Measurements from ENCODE around the gene MAFG. TPM values are rescaled to one million over a fixed set of nuclear protein-coding genes. Genes with fewer than 3 reads are reported as not detected.
A peak's percentile ranks its signal among the peaks of the same experiment; 100 is the strongest.

The MAFG gene
- total and polyA plus RNA-seq, 7 donors = 21.6 to 74.2 (median 46.0) TPM

DNA sequence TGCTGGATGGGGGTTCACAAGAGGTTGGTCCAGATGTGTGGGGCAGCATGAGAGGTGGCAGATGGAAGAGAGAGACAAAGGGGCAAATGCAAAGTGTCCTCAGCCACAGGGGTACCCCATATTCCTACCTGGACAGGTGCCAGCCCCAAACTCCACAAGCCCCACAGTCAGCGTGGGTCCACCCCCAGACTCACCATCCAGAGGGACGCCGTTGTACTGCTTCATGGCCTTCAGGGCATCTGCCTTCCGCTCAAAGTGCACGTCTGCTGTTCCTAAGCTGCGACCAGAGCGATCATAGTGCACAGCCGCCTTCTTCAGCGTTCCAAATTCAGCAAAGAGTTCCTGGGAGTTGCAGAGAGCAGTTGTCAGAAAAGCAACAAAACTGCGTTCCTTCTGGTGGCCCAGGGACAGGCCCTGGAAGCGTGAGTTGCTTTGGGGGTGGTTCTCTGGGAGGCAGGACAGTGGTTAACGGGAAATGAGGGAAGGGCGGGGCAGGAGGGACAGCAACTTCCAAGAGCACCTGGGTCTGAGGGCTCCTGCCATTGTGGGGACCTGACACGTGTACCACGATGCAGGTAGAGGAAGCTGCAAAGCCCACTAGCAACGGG, 38.4 kb downstream of the MAFG start:
- Histone ChIP-seq H3K4me3 (no peak overlapping the region), H3K36me3 (ENCODE audit: insufficient read depth in 1 of 2, low read depth in 1 of 2) (peaks cover 0 to 52% of the 10 kb centered on the region in 2 donors), H3K27me3 (ENCODE audit: insufficient read depth in 3 of 3, low read length in 2 of 3) (no peaks in the 10 kb centered on the region), H3K9me3 (no peaks in the 10 kb centered on the region), H3K27ac (peak overlapping the region; percentile 89), H3K4me1 (peaks cover 54% of the 10 kb centered on the region)
- TF ChIP-seq, protein P1, sequence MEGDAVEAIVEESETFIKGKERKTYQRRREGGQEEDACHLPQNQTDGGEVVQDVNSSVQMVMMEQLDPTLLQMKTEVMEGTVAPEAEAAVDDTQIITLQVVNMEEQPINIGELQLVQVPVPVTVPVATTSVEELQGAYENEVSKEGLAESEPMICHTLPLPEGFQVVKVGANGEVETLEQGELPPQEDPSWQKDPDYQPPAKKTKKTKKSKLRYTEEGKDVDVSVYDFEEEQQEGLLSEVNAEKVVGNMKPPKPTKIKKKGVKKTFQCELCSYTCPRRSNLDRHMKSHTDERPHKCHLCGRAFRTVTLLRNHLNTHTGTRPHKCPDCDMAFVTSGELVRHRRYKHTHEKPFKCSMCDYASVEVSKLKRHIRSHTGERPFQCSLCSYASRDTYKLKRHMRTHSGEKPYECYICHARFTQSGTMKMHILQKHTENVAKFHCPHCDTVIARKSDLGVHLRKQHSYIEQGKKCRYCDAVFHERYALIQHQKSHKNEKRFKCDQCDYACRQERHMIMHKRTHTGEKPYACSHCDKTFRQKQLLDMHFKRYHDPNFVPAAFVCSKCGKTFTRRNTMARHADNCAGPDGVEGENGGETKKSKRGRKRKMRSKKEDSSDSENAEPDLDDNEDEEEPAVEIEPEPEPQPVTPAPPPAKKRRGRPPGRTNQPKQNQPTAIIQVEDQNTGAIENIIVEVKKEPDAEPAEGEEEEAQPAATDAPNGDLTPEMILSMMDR (IDR thresholded peaks at IDR 0.05) = no peak
- 91 to 94% (median 92%) methylated on average over 16 of the region's 16 CpGs for WGBS, 3 donors
- DNase-seq (no peak), ATAC-seq (no peak)
- intact Hi-C loops (cut with DNase I) = no loop called here

DNA sequence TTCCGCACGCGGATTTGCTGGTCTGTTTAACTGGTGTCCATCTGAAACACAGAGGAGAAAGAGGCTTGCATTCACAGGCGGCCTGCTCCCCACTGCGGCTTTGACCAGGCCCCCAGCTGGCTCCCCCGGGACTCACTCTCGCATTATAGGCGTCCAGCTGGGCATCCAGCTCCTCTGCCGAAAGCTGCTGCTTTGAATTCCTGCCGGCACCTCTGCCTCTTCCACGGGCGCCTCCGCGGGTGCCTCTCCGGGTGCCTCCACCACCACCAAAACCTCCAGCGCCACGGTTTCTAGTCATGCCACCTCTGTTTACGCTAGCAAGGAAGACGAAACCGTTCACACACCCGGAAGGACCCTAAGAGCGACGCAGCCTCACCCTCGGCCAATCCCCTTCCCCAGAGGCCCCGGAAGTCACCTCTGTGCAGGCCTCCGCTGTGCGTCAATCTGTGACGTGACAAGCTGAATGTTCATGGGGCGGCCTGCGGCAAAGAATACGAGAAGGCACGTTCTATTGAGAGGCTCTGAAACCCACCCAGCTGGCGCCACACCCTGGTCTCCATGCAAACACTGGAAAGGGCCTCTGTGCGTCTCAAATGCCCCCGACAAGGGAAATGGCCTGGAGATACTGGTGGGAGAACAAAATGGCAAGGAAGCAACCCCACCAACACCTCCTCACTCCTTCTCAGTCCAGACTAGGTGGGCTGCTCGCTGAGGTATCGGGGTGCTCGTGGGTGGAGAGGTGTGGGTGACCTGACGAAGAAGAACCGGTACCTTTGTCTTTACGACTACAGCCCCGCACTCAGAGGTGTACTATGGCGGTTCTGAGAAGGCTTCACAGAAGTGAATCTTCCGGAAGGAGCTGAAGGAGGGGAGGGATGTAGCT, 39.2 kb downstream of the MAFG start:
- no peak for ATAC-seq
- TF ChIP-seq, protein P1 (IDR thresholded peaks at IDR 0.05) = no peak

DNA sequence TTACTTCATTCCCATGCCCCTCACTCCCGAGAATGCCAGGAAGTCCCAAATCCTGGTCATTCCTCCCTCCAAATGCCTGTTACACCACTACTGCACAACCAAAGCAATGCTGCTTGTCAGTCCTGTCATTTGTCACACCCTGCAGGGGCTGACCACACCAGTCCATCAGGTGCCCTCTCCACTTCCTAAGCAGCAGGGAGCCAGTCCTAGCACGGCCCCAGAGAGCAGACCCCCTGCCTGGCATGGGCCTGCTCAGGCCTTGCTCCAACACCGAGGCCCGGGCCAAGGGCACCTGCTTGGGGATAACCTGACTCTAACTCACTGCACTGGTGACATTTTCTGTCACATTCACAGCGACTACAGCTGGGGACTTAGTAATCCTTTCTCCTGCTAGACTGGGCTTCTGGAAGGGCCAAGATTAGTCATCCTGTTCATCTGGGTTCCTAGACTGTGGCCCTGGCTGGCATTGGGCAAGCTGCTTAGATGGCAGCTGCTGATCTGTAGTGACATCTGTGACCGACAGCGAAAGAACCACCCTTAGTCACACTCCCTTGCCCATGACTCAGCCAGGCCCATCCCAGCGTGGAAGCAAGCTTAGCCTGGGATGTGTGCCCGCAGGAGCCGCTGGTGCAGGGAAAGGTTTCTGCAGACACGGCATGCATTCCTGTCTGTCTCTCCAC, 41.5 kb downstream of the MAFG start:
- H3K4me3 ChIP-seq = peak overlapping the region; percentile 1
- intact Hi-C loops (cut with DNase I) = no loop called here
- H3K4me1 ChIP-seq = peaks cover 49% of the 10 kb centered on the region
- peak overlapping the region; percentile 96 for H3K27ac ChIP-seq
- no peaks in the 10 kb centered on the region for H3K9me3 ChIP-seq
- ATAC-seq (peak; percentile 95 to 96 (median 96)), DNase-seq (peak; percentile 81 to 92)
- H3K27me3 ChIP-seq (ENCODE audit: insufficient read depth in 3 of 3, low read length in 2 of 3) = no peaks in the 10 kb centered on the region
- peaks cover 0 to 64% of the 10 kb centered on the region in 2 donors for H3K36me3 ChIP-seq (ENCODE audit: insufficient read depth in 1 of 2, low read depth in 1 of 2)
- TF ChIP-seq, protein P1 (IDR thresholded peaks at IDR 0.05) = no peak
- 24 to 36% (median 29%) methylated on average over 11 of the region's 11 CpGs for WGBS, 3 donors

More for the DNA sequence above, 39.2 kb downstream of the MAFG start:
- peaks cover 58% of the 10 kb centered on the region for H3K4me1 ChIP-seq
- no peaks in the 10 kb centered on the region for H3K27me3 ChIP-seq (ENCODE audit: insufficient read depth in 3 of 3, low read length in 2 of 3)
- intact Hi-C loops (cut with DNase I) = no loop called here
- peaks cover 0 to 48% of the 10 kb centered on the region in 2 donors for H3K36me3 ChIP-seq (ENCODE audit: insufficient read depth in 1 of 2, low read depth in 1 of 2)
- DNase-seq = no peak
- 92 to 93% (median 93%) methylated on average over 44 of the region's 44 CpGs for WGBS, 3 donors
- no peak overlapping the region for H3K4me3 ChIP-seq
- no peaks in the 10 kb centered on the region for H3K9me3 ChIP-seq
- peak overlapping the region; percentile 96 for H3K27ac ChIP-seq

DNA sequence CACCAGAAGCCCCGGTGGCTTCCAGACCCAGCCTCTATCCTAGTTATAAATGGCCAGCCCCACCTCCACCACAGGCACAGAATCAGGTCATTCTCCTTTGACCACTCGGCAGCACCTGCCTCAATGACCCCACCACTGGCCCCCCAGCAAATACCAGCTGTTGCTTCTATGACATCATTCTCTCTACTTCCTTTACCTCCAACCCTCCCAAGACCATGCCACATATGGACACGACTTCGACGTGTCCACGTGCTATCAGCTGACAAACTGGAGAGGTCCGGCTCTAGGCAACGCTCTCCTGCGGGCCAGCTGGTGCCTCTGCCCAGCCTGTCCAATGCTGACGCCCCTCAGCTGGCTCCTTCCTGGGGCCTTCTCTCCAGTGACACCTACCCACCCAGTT, 42.1 kb downstream of the MAFG start:
- Histone ChIP-seq H3K27ac (peak overlapping the region; percentile 96), H3K27me3 (ENCODE audit: insufficient read depth in 3 of 3, low read length in 2 of 3) (no peaks in the 10 kb centered on the region), H3K36me3 (ENCODE audit: insufficient read depth in 1 of 2, low read depth in 1 of 2) (peaks cover 0 to 68% of the 10 kb centered on the region in 2 donors), H3K9me3 (no peaks in the 10 kb centered on the region), H3K4me3 (peak overlapping the region; percentile 1), H3K4me1 (peaks cover 48% of the 10 kb centered on the region)
- DNase-seq (no peak), ATAC-seq (peak; percentile 5 to 44 (median 26))
- WGBS, 3 donors = 34 to 45% (median 39%) methylated on average over 10 of the region's 10 CpGs
- TF ChIP-seq, protein P1 (IDR thresholded peaks at IDR 0.05) = no peak
- intact Hi-C loops (cut with DNase I) = no loop called here

Data from psoas muscle (tissue), 8 donors.